ENCODE results near the gene SMC6.

SMC6 gene

DNA sequence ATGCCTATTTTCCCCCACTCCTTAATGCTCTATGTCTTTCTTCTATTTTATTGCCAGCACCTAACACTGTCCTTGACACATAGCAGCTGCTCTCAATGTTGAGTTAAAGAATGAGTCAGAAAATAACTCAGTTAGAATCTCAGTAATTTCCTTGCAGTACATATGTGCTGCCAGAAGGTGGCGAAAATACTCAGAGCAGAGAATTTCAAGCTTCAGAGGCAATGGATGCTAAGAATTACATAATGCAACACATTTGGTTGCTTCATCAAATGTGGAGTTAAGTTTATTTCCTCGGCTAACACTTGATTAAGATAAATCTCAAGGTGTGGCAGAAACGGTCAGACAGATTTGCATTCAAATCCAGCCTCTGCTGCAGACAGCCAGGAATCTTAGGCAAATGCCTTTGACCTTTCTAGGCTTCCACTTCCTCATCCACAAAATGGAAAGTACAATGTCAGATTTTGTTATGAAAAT, 107.5 kb downstream of the SMC6 start:
- DNase-seq: peak; percentile 13

DNA sequence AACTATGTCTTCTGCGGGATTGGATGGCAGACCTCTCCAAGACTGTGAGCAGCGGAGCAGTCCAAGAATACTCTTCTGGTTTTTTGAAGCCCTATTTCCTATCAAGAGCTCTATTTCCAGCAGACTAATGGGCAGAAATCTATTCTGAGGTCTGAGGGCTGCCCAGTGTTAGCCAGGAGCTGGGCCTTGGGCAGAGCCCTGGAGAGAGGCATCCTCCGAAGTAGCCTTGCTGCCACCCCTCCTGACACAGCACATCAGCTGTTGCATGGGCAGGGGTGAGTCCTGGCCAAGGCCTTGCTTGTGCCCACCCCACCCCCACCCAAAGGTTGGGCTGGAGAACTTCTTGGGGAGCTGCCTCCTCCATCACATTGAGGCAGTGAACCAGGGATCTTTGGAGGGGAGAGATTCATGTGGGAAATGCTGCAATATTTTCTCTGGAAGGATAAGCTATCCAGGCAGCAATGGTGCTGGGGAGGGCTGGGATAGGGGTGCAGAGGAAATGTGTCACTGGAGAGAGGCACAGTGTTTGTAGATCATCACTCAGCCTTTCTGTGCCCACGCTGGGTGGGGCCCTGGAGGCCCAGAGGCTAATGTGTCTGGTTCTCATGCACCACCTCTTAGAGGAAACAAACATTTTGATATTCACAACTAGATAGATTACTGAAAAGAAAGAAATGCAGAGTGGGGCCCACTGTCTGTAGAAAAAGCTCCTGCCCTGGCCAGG, 108.5 kb downstream of the SMC6 start:
- no peak for DNase-seq

DNA sequence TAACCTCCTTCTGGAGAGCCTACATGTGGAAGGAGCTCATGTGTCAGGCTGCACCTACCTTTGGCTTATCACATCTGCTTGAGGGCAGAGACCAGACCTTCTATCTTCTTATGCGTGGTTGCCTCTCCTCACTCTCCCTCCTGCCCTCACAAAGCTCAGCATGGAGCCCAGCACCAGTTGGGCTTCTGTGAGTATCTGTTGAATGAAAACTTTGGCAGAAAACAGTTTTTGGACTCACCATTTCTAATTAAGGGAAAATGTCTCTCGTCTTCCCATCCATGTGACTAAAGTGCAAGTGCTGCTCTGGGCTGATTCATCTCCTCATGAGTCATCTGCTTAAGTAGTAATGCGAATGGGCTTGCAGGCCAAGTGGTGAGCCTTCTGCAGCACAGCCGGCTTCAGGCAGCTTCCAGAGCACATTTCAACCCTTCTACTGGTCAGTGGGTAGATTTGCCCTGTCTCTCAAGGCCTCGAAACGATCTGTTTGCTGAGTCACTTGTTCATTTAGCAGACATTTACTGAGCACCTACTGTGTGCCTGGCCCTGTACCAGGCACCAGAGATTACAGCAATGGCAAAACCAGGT, 110.5 kb downstream of the SMC6 start:
- no peak for DNase-seq

DNA sequence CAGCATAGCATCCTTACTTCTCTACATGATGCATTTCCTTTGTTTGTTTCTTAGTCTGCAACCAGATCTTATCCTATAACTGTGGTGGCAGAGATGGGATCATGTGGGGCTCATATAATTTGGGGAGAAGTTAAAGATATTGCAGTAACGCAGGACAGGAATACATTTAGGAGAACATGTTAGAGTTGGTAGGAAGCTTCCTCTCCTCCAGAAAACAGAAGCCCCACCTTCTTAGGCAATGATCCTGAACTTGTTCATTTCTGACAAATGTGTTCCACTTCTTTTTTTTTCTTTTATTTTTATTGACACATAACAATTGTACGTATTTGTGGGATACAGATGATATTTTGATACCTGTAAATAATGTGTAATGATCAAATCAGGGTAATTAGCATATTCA, 113.2 kb downstream of the SMC6 start:
- no peak for DNase-seq

DNA sequence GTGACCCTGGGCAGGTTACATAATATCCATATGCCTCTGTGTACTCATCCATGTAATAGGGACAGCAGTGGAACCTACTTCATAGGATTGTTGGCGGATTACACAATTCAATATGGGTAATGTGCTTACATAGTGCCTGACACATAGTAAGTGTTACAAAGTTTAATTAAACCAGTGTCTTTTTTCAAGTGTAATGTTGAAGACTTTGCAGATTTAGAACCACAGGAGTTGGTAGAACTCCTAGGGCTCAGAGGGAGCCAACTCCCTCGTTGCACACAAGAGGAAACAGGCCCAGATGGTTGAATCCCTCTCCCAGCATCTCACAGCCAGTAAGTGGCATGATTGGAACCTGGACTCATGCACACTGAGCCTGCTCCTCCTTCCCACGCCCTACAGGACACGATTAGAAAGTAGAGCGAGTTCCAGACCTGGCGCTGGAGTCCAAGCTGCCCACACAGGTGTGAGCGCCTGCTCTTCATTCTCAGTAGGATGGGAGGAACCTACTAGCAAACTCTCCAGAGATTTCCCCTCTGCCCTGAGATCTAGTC, 115.3 kb downstream of the SMC6 start:
- no peak for DNase-seq

DNA sequence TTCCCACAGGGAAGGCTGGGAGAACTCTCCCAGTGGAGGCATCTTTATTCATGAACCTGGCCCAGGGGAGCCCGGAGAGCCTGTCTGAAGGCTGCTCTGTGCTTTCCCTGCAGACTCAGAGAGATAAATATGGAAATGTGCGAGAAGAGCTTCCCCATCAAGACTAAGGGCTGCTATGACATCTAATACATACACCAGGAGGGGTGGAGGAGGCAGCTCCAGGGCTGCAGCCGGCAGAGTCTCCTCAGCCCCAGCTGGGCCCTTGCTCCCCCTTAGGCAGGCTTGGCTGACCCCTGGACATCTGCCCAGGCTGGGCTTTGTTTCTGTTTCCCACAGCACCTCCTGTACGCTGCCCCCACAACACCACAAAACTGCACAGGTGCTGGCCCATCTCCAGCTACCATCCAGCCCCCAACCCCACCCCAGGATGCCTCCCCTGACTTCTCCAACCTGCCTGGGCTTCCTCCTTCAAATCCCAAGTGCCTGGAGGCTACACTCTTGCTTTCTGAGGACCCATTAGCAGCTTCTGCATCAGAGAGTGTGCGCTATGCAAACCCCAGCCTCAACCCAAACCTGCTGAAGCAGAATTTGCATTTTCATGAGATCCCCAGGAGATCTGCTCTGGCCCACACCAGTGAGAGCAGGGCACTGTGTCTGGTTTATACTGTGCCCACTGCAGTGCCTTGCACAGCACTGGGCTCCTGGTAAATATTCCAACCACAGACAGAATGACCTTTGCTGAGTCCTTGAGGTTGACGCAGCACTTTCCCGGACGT, 116.3 kb downstream of the SMC6 start:
- no peak for DNase-seq

DNA sequence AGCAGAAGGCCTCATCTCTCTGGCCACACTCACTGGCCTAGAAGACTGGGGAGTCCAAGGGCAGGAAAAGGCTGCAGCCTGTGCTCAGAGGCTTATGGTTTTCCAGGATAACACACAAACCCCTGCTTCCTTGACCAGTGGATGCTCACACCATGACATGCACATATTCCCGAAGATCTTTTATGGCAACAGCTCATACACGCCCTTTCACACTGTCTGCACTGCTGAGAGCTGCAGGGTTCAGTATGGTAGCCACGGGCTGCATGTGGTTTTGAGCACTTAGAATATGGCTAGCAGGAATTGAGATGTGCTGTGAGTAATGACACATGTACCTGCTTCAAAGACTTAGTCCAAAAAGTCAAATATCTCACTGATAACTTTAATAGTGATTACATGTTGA, 117.4 kb downstream of the SMC6 start:
- DNase-seq: no peak

DNA sequence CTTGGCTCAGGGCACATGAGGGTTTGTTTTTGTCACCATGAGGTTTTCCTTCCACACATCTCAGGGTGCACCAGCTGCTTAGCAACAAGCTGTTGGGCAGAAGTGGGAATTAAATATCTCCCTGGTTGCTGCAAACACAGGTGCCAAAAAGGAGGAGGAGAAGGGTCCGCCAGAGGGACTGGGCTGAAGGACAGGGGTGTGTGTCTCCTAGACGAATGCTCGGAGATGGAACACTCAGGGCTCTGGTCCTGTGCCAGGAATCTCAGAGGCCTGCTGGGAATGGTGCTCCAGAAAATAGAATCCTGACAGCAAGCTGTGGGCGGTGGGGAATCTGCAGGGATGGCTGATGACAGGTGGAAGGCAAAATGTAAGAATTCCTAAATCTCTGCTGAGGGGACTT, 118.6 kb downstream of the SMC6 start:
- no peak for DNase-seq

DNA sequence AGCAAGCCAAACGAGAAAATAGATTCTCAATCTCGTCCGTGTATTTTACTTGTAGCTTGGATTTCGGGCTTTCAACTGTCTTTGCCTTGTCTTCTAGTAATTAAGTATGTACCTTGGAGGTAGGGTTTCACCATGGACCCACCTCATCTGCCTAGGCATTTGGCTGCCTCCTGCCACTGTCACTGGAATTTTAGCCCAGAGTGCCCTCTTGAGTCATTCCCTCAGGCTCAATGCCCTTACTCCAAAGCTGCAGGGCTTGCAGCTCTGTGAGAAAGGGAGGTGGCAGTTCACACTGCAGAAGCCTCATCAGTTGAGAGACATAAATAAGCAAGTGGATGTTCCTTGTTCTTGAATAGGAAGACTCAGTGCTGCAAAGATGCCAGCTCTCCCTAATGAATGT, 123.5 kb downstream of the SMC6 start:
- no peak for DNase-seq

DNA sequence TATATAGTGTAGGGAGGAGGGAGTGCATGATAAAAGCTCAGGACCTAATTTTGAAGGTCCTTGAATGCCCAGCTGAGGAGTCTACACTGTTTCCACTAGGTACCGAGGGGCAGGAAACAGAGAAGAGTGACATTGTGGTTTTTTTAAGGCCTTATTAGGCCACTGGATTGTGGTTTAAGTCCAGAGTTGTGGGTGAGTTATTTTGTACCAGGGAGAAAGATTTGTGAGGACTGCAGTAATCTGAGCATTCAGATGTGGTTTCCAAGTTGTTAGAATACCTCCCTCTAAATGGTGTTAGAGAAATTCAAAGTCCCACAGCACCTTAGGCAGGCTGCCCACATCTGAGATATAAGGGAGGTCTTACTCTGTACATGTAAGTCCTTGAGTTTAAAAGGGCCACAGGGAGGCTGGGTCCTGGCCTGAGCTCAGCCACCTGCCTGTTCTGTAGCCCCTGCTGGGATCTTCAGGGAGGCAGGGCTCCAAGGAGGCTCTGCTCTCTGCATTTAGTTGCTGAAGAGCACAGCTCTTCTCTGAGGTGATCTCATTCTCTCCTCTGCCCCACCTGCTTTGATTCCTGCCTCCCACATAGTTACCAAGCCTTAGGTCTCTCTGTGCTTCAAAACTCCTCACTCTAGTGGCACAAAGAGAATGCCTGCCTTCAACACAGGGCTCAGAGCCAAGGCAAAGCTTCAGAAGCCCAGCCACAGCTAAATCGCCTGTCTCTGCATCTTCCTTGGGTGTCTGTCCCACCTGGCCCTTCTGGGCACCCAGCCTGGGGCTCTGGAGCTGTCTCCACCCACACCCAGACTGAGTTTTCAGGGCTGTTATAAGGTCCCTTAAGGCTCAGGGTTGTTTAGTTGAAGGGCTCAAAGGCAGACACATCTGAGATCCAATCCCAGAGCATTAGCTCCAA, 125.0 kb downstream of the SMC6 start:
- DNase-seq: no peak

DNA sequence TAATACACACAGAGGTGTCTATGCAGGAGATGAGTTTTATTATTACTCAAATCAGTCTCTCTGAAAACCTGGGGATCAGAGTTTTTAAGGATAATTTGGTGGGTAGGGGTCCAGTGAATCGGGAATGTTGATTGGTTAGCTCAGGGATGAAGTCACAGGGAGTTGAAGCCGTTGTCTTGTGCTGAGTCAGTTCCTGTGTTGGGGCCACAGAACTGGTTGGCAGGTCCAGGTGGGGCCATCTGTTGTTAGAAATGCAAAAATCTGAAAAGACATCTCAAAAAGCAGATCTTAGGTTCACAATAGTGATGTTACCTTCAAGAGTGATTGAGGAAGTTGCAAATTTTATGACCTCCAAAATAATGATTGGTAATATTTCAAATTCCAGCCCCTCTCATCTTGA, 126.2 kb downstream of the SMC6 start:
- DNase-seq: no peak

DNA sequence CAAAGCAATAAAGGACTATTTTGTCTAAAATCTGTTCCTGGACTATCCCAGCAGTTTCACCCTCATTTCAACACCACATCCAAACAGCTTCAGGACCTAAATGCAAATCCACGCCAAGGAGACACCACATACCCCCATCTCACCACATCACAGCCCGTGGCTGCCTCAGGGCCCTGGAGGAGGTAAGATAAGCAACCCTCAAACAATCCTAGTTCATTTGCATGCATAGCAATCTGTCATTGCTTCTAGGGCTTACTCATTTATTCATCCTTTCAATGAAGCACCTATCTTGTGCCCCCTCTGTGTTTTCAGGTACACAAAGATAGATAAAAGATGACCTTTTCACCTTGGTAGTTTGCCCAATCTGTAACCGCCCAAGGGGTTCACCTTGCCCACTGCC, 126.6 kb downstream of the SMC6 start:
- no peak for DNase-seq

DNA sequence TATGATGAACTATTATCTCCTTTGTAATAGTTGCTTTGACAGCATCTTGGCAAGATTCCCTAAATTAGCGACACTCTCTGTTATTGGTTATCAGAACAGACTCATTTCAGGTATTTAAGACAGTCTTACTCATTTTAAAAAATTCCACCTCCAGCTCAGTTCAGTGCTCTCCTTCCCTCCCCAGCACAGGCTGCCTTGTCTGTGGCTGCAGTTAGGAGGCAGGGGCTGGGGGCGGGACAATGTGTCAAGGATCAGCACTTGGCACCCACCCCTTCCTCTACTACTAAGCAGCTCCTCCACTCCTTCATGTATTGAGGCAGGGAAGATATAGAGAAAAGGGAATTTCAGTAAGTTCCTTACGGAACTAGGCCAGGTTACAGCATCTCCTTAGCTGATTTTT, 128.2 kb downstream of the SMC6 start:
- no peak for DNase-seq

DNA sequence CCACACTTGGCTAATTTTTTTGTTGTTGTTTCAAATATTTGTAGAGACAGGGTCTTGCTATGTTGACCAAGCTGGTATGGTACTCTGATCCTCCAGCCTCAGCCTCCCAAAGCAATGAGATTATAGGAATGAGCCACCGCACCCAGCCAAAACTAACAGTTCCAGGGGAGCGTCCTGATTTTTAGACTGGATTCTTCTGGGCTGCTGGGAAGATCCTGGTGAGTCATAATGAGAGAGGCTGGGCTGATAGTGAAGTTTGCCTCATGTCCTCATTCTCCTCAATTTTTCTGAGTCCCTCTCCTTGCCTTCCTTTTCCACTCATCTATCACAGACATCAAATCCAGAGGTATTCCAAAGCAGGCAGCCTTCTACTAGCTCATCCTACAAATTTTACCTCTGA, 131.8 kb downstream of the SMC6 start:
- DNase-seq: no peak

DNA sequence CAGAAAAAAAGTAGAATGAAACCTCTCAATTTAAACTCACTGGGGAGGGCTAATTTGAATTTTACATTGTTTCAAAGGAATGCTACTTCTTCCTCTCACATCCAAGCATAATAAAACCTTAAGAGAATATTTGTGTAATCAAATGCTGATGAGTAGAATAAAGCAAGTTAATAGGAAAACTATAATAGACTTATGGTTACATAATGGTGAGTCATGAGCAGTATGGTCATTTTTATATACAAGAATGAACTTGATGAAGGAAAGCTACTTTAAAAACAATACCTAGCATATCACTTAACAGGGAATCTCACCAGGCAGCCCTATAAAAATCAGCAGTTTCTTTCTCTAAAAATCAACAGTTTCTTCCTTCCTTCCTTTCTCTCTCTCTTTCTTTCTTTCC, 132.8 kb downstream of the SMC6 start:
- DNase-seq: no peak

DNA sequence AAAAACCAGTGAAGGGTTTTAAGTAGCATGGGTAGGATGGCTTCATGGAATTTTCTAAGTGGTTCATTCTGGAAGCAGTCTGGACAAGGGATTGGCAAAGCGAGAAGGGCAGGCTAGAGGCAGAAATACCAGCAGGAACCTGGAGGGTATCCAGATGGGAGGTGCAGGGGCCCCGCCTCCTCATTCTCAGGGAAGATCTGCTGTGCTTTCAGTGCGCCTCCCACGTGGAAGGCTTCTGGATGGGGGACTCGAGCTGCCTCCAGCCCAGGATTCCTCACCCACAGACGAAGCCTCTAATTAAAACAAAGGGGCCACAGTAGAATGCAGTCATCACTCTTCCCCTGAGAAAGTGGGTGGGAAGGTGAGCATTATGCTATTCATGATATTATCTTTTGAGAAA, 133.3 kb downstream of the SMC6 start:
- no peak for DNase-seq

DNA sequence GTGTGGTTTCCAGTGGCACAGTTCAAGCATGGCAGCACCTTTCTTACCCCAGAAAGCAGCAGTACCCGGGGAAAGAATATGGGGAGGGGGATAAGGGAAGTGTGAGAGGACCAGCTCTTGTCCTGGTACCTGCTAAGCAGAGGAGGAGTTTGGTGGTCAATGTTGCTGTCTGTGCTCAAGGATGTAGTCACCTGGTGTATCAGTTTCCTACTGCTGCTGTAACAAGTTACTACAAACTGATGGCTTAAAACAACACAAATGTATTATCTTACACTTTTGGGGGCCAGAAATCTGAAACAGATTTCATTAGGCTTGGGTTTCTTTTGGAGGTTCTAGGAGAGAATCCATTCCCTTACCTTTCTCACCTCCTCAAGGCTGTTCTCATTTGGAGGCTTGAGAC, 135.7 kb downstream of the SMC6 start:
- DNase-seq: no peak

DNA sequence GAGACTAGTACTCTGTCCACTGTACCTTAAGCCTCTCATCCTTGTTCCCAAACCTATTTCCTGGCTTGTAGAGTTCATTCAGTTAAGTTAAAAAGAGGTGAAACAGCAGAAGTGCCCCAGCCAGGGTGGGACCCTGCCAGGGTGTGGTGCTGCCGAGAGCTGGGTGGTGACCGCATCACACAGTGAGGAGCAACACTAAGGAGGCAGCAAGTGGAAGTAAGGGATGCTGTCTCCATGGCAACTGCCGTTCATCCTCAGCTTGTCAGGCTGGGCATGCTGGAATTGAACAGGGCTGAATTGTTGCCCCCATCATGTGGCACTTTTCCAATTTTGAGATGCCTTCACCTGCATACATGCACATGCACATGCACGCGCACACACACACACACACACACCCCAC, 136.1 kb downstream of the SMC6 start:
- DNase-seq: no peak

DNA sequence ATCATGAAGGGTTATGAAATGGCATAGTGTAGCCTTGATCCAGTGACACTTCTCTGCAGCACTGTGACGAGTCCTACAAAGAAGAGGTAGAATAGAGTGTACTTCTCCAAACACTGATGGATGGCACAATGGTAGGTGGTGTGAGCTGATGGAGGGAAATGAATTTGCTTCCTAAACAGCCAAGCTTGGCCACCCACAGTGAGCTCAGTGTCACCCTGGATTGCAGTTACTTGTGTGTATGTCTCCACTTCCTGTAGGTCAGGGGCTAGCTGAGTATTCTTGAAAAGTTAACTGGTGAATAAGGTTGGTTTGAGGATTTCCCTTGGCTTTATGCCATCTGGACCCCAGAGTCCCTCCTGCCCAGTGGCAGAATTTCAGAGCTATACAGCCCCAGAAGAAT, 137.2 kb downstream of the SMC6 start:
- no peak for DNase-seq

DNA sequence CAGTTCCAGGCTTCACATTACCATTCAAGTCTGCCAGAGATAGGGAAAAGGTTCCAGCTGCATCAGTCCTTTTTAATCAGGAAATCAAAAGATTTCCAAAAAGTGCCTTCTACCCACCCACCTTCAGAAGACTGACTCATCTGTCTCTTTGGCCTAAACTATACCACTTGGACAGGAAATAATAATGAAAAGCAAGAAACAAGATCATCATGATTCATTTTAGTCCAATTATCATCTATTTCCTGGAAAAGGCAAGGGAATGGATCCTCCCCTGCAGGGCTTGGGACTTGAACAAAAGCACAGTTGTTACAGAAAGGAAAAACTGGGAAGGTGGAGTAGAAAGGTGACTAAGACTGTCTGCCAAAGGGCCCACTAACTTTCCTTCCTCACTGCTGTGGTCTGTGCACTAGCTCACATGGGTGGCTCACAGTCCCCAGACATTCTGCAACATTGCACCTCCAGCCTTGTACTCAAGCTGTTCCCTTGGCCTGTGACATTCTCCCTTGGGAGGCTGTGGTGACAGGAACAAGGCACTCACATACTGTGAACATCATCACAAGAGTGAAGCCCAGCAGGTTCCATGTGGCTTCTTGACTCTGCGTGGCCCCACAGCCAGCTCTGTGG, 137.8 kb downstream of the SMC6 start:
- DNase-seq: no peak

DNA sequence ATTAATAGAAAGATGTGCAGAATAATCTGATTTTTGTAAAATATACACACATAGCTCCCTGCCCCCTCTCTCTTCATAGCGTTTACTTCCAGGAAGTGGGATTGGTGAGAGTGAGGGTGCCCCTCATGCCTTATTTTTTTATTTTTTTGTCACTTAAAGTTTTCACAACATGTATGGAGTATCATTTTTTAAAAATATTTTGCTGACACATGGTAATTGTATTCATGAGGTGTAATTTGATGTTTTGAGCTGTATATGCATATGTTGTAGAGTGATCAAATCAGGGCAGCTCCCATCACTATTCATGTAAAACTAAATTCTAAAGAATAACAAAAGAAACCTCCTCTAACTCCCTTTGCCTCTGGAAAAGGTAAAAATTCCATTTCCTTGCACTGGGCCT, 138.5 kb downstream of the SMC6 start:
- DNase-seq: no peak

DNA sequence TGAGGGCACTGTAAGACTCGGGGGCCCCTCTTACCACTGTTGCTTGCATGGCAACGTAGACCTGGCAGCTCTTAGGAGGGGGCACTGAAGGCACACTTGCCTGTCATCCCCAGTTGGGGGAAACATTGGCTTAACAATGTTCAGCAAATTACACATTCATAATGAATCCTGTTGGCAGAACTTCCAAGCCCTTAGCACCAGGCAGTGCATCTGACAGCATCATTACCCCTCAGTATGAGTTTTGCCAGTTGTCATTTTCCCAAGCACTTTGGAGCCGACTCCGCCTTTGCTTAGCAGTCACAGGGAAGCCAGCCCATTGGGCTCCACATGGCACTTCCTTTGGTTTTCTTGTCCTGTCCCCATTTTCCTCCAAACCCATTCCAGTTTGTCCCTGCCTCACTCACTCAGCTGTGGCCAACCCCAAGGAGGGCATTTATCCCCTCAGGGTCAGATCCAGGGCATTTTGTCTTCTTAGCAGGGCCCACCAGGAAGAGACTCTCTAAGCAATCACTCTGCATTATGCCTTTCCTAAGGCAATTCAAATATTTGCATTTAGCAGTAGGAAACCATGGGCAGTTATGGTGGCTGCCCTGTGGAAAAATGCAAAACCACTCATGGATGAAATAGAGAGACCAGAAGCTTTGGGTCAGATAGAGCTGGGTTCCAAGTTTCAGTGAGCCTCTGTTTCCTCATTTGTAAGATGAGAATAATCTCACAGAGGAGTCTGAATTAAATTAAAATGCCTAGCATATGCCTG, 139.3 kb downstream of the SMC6 start:
- no peak for DNase-seq

Measured in stimulated activated CD4-positive, alpha-beta T cell treated with anti-CD3 and anti-CD28 coated beads, Interleukin-4, amount 100 ng/mL, for 1 hour (primary cell).